Measurements from ENCODE around the gene THAP8.
A peak's percentile ranks its signal among the peaks of the same experiment; 100 is the strongest.

THAP8 gene

DNA sequence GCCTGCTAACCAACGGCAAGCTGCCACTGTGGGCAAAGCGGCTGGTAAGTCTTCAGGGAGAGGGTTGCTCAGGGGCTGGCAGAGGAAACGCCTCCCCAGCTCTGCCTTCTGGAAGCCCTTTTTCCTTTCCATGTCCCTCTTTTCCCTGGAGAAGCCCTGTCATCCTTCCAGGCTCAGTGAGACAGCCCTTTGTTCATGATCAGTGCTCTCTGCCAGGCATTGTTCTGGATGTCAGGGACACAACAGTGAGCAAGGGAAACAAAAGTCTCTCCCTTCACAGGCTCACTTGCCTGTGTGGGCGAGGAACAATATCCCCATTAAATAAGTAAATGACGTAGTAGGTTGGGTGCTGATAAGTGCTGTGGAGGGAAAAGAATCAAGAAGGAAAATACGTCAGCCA is 43.0 kb upstream of the THAP8 start:
- Histone ChIP-seq H3K4me3 (replicated peaks; ENCODE audit: low read depth, low read length) (no peak overlapping the region), H3K27me3 (replicated peaks; ENCODE audit: control insufficient read depth, insufficient read depth, low read length) (no peaks in the 10 kb centered on the region), H3K36me3 (ENCODE audit: control insufficient read depth, insufficient read depth, low read length) (peaks cover 27% of the 10 kb centered on the region)
- TF ChIP-seq, protein P1, sequence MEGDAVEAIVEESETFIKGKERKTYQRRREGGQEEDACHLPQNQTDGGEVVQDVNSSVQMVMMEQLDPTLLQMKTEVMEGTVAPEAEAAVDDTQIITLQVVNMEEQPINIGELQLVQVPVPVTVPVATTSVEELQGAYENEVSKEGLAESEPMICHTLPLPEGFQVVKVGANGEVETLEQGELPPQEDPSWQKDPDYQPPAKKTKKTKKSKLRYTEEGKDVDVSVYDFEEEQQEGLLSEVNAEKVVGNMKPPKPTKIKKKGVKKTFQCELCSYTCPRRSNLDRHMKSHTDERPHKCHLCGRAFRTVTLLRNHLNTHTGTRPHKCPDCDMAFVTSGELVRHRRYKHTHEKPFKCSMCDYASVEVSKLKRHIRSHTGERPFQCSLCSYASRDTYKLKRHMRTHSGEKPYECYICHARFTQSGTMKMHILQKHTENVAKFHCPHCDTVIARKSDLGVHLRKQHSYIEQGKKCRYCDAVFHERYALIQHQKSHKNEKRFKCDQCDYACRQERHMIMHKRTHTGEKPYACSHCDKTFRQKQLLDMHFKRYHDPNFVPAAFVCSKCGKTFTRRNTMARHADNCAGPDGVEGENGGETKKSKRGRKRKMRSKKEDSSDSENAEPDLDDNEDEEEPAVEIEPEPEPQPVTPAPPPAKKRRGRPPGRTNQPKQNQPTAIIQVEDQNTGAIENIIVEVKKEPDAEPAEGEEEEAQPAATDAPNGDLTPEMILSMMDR (IDR thresholded peaks at IDR 0.05; ENCODE audit: insufficient read depth, low read length, poor library complexity, severe bottlenecking), result no peak
- no peak for DNase-seq (ENCODE audit: extremely low read depth, insufficient read length)

DNA sequence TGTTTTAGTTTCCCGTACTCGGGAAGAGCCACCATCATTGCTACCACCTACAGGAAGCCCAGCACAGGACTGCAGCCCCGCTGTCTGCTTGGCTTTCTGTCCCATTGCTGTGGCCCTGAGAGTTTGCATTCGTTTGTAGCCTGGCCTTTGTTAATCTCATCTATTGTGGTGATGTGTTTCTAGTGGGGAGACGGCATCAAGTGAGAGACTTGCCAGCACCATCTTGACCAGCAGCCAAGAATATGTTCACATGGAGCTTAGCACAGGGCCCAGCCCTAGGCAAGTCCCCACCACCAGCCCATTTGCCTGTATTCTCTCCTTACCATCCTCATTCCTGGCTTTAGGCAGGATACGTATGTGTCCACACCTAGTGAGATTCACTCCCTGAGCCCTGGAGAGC is 39.6 kb upstream of the THAP8 start:
- TF ChIP-seq, protein P1 (IDR thresholded peaks at IDR 0.05; ENCODE audit: insufficient read depth, low read length, poor library complexity, severe bottlenecking), result peak; percentile 1
- DNase-seq (ENCODE audit: extremely low read depth, insufficient read length), result no peak

DNA sequence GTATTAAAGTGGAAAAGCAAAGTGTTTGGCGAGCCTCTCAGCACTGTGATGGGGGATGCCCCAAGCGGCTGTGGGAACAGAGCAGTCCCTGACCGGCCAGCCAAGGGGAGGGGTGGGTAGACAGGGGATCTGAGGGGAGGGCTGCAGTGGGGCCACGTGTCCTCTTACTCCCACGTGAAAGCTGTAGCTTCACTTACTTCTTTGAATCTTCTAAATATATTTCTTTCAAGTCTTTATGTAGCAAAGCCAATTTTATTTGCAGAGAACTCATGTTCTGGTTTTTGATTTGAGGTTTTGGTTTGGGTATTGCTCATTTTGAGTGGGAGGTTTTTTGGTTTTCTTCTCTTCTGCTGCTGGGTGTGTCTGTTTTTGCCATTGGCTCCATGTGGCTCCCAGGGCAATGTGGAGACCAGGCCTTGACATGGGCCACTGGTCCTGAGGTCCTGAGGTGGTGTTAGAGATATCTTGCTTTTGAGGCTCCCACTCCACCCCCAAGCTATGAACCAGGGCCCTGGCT is 39.1 kb upstream of the THAP8 start:
- no peak overlapping the region for H3K4me3 ChIP-seq (replicated peaks; ENCODE audit: low read depth, low read length)
- H3K27me3 ChIP-seq (replicated peaks; ENCODE audit: control insufficient read depth, insufficient read depth, low read length), result no peaks in the 10 kb centered on the region
- DNase-seq (ENCODE audit: extremely low read depth, insufficient read length), result no peak
- H3K36me3 ChIP-seq (ENCODE audit: control insufficient read depth, insufficient read depth, low read length), result peaks cover 28% of the 10 kb centered on the region
- TF ChIP-seq, protein P1 (IDR thresholded peaks at IDR 0.05; ENCODE audit: insufficient read depth, low read length, poor library complexity, severe bottlenecking), result no peak

More for the DNA sequence above, 39.6 kb upstream of the THAP8 start:
- peaks cover 25% of the 10 kb centered on the region for H3K36me3 ChIP-seq (ENCODE audit: control insufficient read depth, insufficient read depth, low read length)
- H3K4me3 ChIP-seq (replicated peaks; ENCODE audit: low read depth, low read length), result no peak overlapping the region
- no peaks in the 10 kb centered on the region for H3K27me3 ChIP-seq (replicated peaks; ENCODE audit: control insufficient read depth, insufficient read depth, low read length)

DNA sequence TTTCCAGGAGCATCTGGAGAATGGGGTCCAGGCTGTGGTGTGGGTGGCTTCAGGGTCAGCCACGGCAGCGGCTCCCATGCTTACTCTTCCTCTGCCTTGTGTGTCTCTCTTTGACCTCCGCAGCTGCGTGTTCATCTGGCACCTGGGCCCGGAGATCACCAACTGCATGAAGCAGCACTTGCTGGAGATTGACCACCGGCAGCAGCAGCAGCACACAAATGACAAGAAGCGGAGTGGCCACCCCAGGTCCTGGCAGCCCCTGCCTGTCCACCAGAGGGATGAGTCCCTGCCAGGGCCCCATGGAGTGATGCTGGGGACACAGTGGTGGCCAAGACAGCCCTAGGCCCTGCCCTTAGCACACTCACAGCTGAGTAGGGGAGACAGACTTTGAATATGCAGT is 38.5 kb upstream of the THAP8 start:
- Histone ChIP-seq H3K27me3 (replicated peaks; ENCODE audit: control insufficient read depth, insufficient read depth, low read length) (no peaks in the 10 kb centered on the region), H3K4me3 (replicated peaks; ENCODE audit: low read depth, low read length) (no peak overlapping the region), H3K36me3 (ENCODE audit: control insufficient read depth, insufficient read depth, low read length) (peaks cover 28% of the 10 kb centered on the region)
- DNase-seq (ENCODE audit: extremely low read depth, insufficient read length), result no peak
- TF ChIP-seq, protein P1 (IDR thresholded peaks at IDR 0.05; ENCODE audit: insufficient read depth, low read length, poor library complexity, severe bottlenecking), result no peak

DNA sequence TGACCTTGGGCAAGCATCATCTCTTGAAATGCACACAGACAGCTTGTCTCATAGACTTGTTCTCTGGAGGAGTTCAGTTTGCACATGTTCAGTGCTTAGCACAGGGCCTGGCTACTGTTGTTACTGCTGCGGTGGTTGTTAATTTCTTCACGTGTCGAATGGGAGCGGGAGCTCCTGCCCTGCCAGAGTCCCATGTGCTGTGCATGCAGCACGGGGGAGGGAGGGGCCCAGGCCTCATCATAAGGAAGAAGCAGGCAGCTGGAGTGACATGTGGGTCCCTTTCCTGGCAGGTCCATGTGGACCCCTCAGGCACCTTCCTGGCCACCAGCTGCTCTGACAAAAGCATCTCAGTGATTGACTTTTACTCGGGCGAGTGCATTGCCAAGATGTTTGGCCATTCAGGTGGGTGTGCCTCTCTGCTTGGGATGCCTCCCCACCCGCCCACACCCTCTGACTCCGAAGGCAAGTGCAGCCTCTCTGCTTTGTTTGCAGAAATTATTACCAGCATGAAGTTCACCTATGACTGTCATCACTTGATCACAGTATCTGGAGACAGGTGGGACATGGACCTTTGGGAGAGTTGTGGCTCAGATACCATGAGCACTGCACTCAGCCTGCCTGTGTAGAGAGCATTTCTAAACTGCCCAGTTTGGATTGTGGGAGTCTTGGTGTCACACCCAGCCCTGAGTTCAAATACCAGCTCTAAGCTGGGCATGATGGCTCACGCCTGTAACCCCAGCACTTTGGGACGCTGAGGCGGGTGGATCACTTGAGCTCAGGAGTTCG is 37.0 kb upstream of the THAP8 start:
- H3K4me3 ChIP-seq (replicated peaks; ENCODE audit: low read depth, low read length), result no peak overlapping the region
- TF ChIP-seq, protein P1 (IDR thresholded peaks at IDR 0.05; ENCODE audit: insufficient read depth, low read length, poor library complexity, severe bottlenecking), result no peak
- DNase-seq (ENCODE audit: extremely low read depth, insufficient read length), result no peak
- H3K36me3 ChIP-seq (ENCODE audit: control insufficient read depth, insufficient read depth, low read length), result peaks cover 27% of the 10 kb centered on the region
- H3K27me3 ChIP-seq (replicated peaks; ENCODE audit: control insufficient read depth, insufficient read depth, low read length), result no peaks in the 10 kb centered on the region
